KBM-7 (cell line): ENCODE results near the gene SP5.
"Not testable (repeated sequence)": the region's sequence is repeated elsewhere in the genome, so short reads cannot be mapped to it uniquely, and the experiment has no call there.

Experiments used
- DNase-seq: peaks from one replicate; pipeline ENCODE4 v3.0.0-alpha.2; 2015
- in situ Hi-C: fragments of 300-500 bp; cut with MboI; formaldehyde crosslinking; loops from 2 replicates; pipeline ENCODE4 v1.14.3; 2020; ENCODE audit warnings: low sequenced_read_pairs, low pct_unique_long_range_greater_than_20kb, mixed read lengths

Gene SP5

GRCh38 chr2:170733798-170734600 is 18.9 kb downstream of the SP5 start:
- no peak for DNase-seq
- in situ Hi-C loops: no loop called here

GRCh38 chr2:170734601-170735000 is 19.5 kb downstream of the SP5 start:
- in situ Hi-C loops, DNase-seq: not testable (repeated sequence)

- peak; percentile 25 for DNase-seq
- in situ Hi-C loops: no loop called here
Observed at GRCh38 chr2:170736628-170737027, 21.5 kb downstream of the SP5 start.

GRCh38 chr2:170737406-170737805 is 22.3 kb downstream of the SP5 start:
- in situ Hi-C loops: no loop called here

GRCh38 chr2:170737821-170738220 is 22.7 kb downstream of the SP5 start:
- in situ Hi-C loops: no loop called here
- no peak for DNase-seq

More at GRCh38 chr2:170737406-170737805, 22.3 kb downstream of the SP5 start:
- DNase-seq: no peak

GRCh38 chr2:170739048-170739447 is 23.9 kb downstream of the SP5 start:
- DNase-seq: no peak
- in situ Hi-C loops: no loop called here

GRCh38 chr2:170739507-170740046 is 24.4 kb downstream of the SP5 start:
- in situ Hi-C loops: no loop called here
- peak; percentile 14 for DNase-seq

GRCh38 chr2:170740660-170741059 is 25.5 kb downstream of the SP5 start:
- in situ Hi-C loops: no loop called here
- DNase-seq: no peak

- DNase-seq: no peak
- in situ Hi-C loops: no loop called here
Observed at GRCh38 chr2:170742000-170742399, 26.9 kb downstream of the SP5 start.

- in situ Hi-C loops: no loop called here
- no peak for DNase-seq
Observed at GRCh38 chr2:170742896-170743529, 27.9 kb downstream of the SP5 start.

- no peak for DNase-seq
- in situ Hi-C loops: no loop called here
Observed at GRCh38 chr2:170743530-170744239, 28.5 kb downstream of the SP5 start.

GRCh38 chr2:170744248-170745002 is 29.3 kb downstream of the SP5 start:
- in situ Hi-C loops: no loop called here
- DNase-seq: peak; percentile 12

- in situ Hi-C loops: no loop called here
- no peak for DNase-seq
Observed at GRCh38 chr2:170745305-170745704, 30.2 kb downstream of the SP5 start.

- in situ Hi-C loops: no loop called here
- DNase-seq: no peak
Observed at GRCh38 chr2:170747921-170748320, 32.8 kb downstream of the SP5 start.

- in situ Hi-C loops, DNase-seq: not testable (repeated sequence)
Observed at GRCh38 chr2:170751555-170751954, 36.4 kb downstream of the SP5 start.

- in situ Hi-C loops: no loop called here
Observed at GRCh38 chr2:170761572-170761971, 46.4 kb downstream of the SP5 start.

GRCh38 chr2:170762760-170763159 is 47.6 kb downstream of the SP5 start:
- in situ Hi-C loops: no loop called here
- no peak for DNase-seq

More at GRCh38 chr2:170761572-170761971, 46.4 kb downstream of the SP5 start:
- DNase-seq: no peak

GRCh38 chr2:170763232-170763631 is 48.1 kb downstream of the SP5 start:
- in situ Hi-C loops: no loop called here
- no peak for DNase-seq

GRCh38 chr2:170764880-170765261 is 49.7 kb downstream of the SP5 start:
- in situ Hi-C loops: no loop called here
- DNase-seq: no peak
